Progenitor cell of endocrine pancreas (in vitro differentiated cells): ENCODE measurements around the gene KCNJ6. TPM values are rescaled to one million over a fixed set of nuclear protein-coding genes. Genes with fewer than 3 reads are reported as not detected.

Experiments
- DNase-seq: peaks from one replicate; pipeline ENCODE4 v3.0.0; 2021; ENCODE audit warnings: low spot score; ENCODE audit not compliant: unreplicated experiment
- H3K27ac Mint-ChIP-seq: 2 replicates; pipeline ENCODE4 v1.8.0; 2021; ENCODE audit warnings: mild to moderate bottlenecking, moderate library complexity, mixed read lengths
- H3K27me3 Mint-ChIP-seq: 2 replicates; pipeline ENCODE4 v1.8.0; 2021; ENCODE audit warnings: mixed read lengths
- H3K36me3 Mint-ChIP-seq: 2 replicates; pipeline ENCODE4 v1.8.0; 2022; ENCODE audit warnings: mixed read lengths; ENCODE audit not compliant: insufficient read depth
- H3K4me1 Mint-ChIP-seq: 2 replicates; pipeline ENCODE4 v1.8.0; 2021; ENCODE audit warnings: low read depth, mixed read lengths
- H3K4me3 Mint-ChIP-seq: 2 replicates; pipeline ENCODE4 v1.8.0; 2021; ENCODE audit warnings: low read depth, mild to moderate bottlenecking, moderate library complexity, mixed read lengths
- H3K9me3 Mint-ChIP-seq: 2 replicates; pipeline ENCODE4 v1.8.0; 2021; ENCODE audit warnings: low read depth, mixed read lengths
- CTCF ChIP-seq: fragments of 200-600 bp; sonication (generic); IDR thresholded peaks from one replicate; pipeline ENCODE4 v1.5.0; 2021; ENCODE audit warnings: antibody characterized with exemption, mild to moderate bottlenecking; ENCODE audit not compliant: unreplicated experiment
- total RNA-seq: library from RNA; stranded (reverse); gene quantifications from 2 replicates; pipeline ENCODE4 v1.2.1, GENCODE V29; 2021

KCNJ6 gene
- total RNA-seq, 1 donor from 2014 or later, result 3.3 TPM

GRCh38 chr21:37915941-37916309, 332 bp downstream of the KCNJ6 start:
- H3K27me3 Mint-ChIP-seq, result peaks cover 69% of the 10 kb centered on the region

GRCh38 chr21:37915497-37915911, 753 bp downstream of the KCNJ6 start:
- no peak for DNase-seq

More at GRCh38 chr21:37915941-37916309, 332 bp downstream of the KCNJ6 start:
- Mint-ChIP-seq H3K27ac (no peak overlapping the region), H3K9me3 (no peaks in the 10 kb centered on the region), H3K4me1 (peaks cover 4% of the 10 kb centered on the region), H3K36me3 (no peaks in the 10 kb centered on the region), H3K4me3 (peak overlapping the region; percentile 69)
- no peak for TF ChIP-seq CTCF
- peak; percentile 41 for DNase-seq

GRCh38 chr21:37912616-37913015, 3.6 kb downstream of the KCNJ6 start:
- DNase-seq, result no peak
- H3K36me3 Mint-ChIP-seq, result no peaks in the 10 kb centered on the region
- peaks cover 4% of the 10 kb centered on the region for H3K4me1 Mint-ChIP-seq
- H3K9me3 Mint-ChIP-seq, result no peaks in the 10 kb centered on the region
- peaks cover 64% of the 10 kb centered on the region for H3K27me3 Mint-ChIP-seq
- no peak overlapping the region for H3K27ac Mint-ChIP-seq
- no peak overlapping the region for H3K4me3 Mint-ChIP-seq
- TF ChIP-seq CTCF, result no peak

More at GRCh38 chr21:37915497-37915911, 753 bp downstream of the KCNJ6 start:
- peaks cover 69% of the 10 kb centered on the region for H3K27me3 Mint-ChIP-seq
- H3K9me3 Mint-ChIP-seq, result no peaks in the 10 kb centered on the region
- no peak for TF ChIP-seq CTCF
- H3K27ac Mint-ChIP-seq, result peak overlapping the region; percentile 33
- H3K36me3 Mint-ChIP-seq, result no peaks in the 10 kb centered on the region
- peaks cover 4% of the 10 kb centered on the region for H3K4me1 Mint-ChIP-seq
- peak overlapping the region; percentile 69 for H3K4me3 Mint-ChIP-seq

- H3K4me3 Mint-ChIP-seq, result no peak overlapping the region
- DNase-seq, result no peak
- no peaks in the 10 kb centered on the region for H3K9me3 Mint-ChIP-seq
- no peaks in the 10 kb centered on the region for H3K4me1 Mint-ChIP-seq
- H3K36me3 Mint-ChIP-seq, result no peaks in the 10 kb centered on the region
- peaks cover 42% of the 10 kb centered on the region for H3K27me3 Mint-ChIP-seq
- H3K27ac Mint-ChIP-seq, result no peak overlapping the region
- TF ChIP-seq CTCF, result no peak
Observed at GRCh38 chr21:37909936-37910335, 6.3 kb downstream of the KCNJ6 start.

- no peaks in the 10 kb centered on the region for H3K9me3 Mint-ChIP-seq
- no peaks in the 10 kb centered on the region for H3K36me3 Mint-ChIP-seq
- no peak overlapping the region for H3K27ac Mint-ChIP-seq
- no peak for DNase-seq
- H3K27me3 Mint-ChIP-seq, result peaks cover 37% of the 10 kb centered on the region
- no peak overlapping the region for H3K4me3 Mint-ChIP-seq
- no peaks in the 10 kb centered on the region for H3K4me1 Mint-ChIP-seq
- TF ChIP-seq CTCF, result no peak
Observed at GRCh38 chr21:37908691-37909090, 7.6 kb downstream of the KCNJ6 start.
